ENCODE results near the gene OSBP2.
"Not testable (repeated sequence)": the region's sequence is repeated elsewhere in the genome, so short reads cannot be mapped to it uniquely, and the experiment has no call there.

The OSBP2 gene

GRCh38 chr22:30717331-30717921 lies 22.8 kb downstream of the OSBP2 start:
- no peak for DNase-seq (ENCODE audit: low read depth in 3 of 3, low spot score in 1 of 3)

- DNase-seq (ENCODE audit: low read depth in 3 of 3, low spot score in 1 of 3) = no peak
Measured at GRCh38 chr22:30717952-30718351, 23.3 kb downstream of the OSBP2 start.

- DNase-seq (ENCODE audit: low read depth in 3 of 3, low spot score in 1 of 3) = no peak
Measured at GRCh38 chr22:30718491-30718890, 23.8 kb downstream of the OSBP2 start.

- no peak for DNase-seq (ENCODE audit: low read depth in 3 of 3, low spot score in 1 of 3)
Measured at GRCh38 chr22:30718938-30719337, 24.3 kb downstream of the OSBP2 start.

- no peak for DNase-seq (ENCODE audit: low read depth in 3 of 3, low spot score in 1 of 3)
Measured at GRCh38 chr22:30720263-30720837, 25.7 kb downstream of the OSBP2 start.

- DNase-seq (ENCODE audit: low read depth in 3 of 3, low spot score in 1 of 3) = no peak
Measured at GRCh38 chr22:30721741-30722140, 27.1 kb downstream of the OSBP2 start.

- no peak for DNase-seq (ENCODE audit: low read depth in 3 of 3, low spot score in 1 of 3)
Measured at GRCh38 chr22:30728826-30729225, 34.2 kb downstream of the OSBP2 start.

- no peak for DNase-seq (ENCODE audit: low read depth in 3 of 3, low spot score in 1 of 3)
Measured at GRCh38 chr22:30731658-30732057, 37.0 kb downstream of the OSBP2 start.

- DNase-seq (ENCODE audit: low read depth in 3 of 3, low spot score in 1 of 3) = no peak
Measured at GRCh38 chr22:30732426-30732825, 37.8 kb downstream of the OSBP2 start.

GRCh38 chr22:30733181-30733631 lies 38.5 kb downstream of the OSBP2 start:
- DNase-seq (ENCODE audit: low read depth in 3 of 3, low spot score in 1 of 3) = no peak

- DNase-seq (ENCODE audit: low read depth in 3 of 3, low spot score in 1 of 3) = not testable (repeated sequence)
Measured at GRCh38 chr22:30740007-30740406, 45.3 kb downstream of the OSBP2 start.

GRCh38 chr22:30740511-30740910 lies 45.8 kb downstream of the OSBP2 start:
- not testable (repeated sequence) for DNase-seq (ENCODE audit: low read depth in 3 of 3, low spot score in 1 of 3)

- no peak for DNase-seq (ENCODE audit: low read depth in 3 of 3, low spot score in 1 of 3)
Measured at GRCh38 chr22:30742291-30743256, 47.9 kb downstream of the OSBP2 start.

GRCh38 chr22:30743257-30744020 lies 48.8 kb downstream of the OSBP2 start:
- no peak for DNase-seq (ENCODE audit: low read depth in 3 of 3, low spot score in 1 of 3)

GRCh38 chr22:30744224-30744623 lies 49.5 kb downstream of the OSBP2 start:
- DNase-seq (ENCODE audit: low read depth in 3 of 3, low spot score in 1 of 3) = no peak

- DNase-seq (ENCODE audit: low read depth in 3 of 3, low spot score in 1 of 3) = no peak
Measured at GRCh38 chr22:30747493-30747892, 52.8 kb downstream of the OSBP2 start.

- no peak for DNase-seq (ENCODE audit: low read depth in 3 of 3, low spot score in 1 of 3)
Measured at GRCh38 chr22:30749272-30749671, 54.6 kb downstream of the OSBP2 start.

GRCh38 chr22:30749849-30750248 lies 55.2 kb downstream of the OSBP2 start:
- no peak for DNase-seq (ENCODE audit: low read depth in 3 of 3, low spot score in 1 of 3)

GRCh38 chr22:30751529-30751928 lies 56.9 kb downstream of the OSBP2 start:
- no peak for DNase-seq (ENCODE audit: low read depth in 3 of 3, low spot score in 1 of 3)

- no peak for DNase-seq (ENCODE audit: low read depth in 3 of 3, low spot score in 1 of 3)
Measured at GRCh38 chr22:30752771-30753170, 58.1 kb downstream of the OSBP2 start.

- no peak for DNase-seq (ENCODE audit: low read depth in 3 of 3, low spot score in 1 of 3)
Measured at GRCh38 chr22:30753701-30754100, 59.0 kb downstream of the OSBP2 start.

Measured in stimulated activated CD4-positive, alpha-beta T cell treated with anti-CD3 and anti-CD28 coated beads, TNF-alpha, amount 100 ng/mL, for 1 hour (primary cell).